GF-D8 (cell line): Measurements from ENCODE around the gene RETN.
A peak's percentile ranks its signal among the peaks of the same experiment; 100 is the strongest.

ENCODE experiments used
- DNase-seq: peaks from one replicate; lab custom pipeline; 2025; lab: John Stamatoyannopoulos, UW

The RETN gene

GRCh38 chr19:7668842-7669241 is at the start of gene RETN:
Gene RETN, plus strand, starts transcription at chr19:7669049. Its CDS starts 278 bp downstream, at chr19:7669327.
- peak; percentile 7 for DNase-seq

GRCh38 chr19:7619671-7620441 is 49.0 kb upstream of the RETN start:
- no peak for DNase-seq

- DNase-seq = no peak
These were observed 48.1 kb upstream of the RETN start for GRCh38 chr19:7620442-7621412.

GRCh38 chr19:7622933-7623685 is 45.7 kb upstream of the RETN start:
- no peak for DNase-seq

GRCh38 chr19:7623725-7624603 is 44.9 kb upstream of the RETN start:
- no peak for DNase-seq

GRCh38 chr19:7624810-7625209 is 44.0 kb upstream of the RETN start:
- no peak for DNase-seq

- DNase-seq = no peak
These were observed 43.0 kb upstream of the RETN start for GRCh38 chr19:7625763-7626372.

GRCh38 chr19:7627166-7627565 is 41.7 kb upstream of the RETN start:
- no peak for DNase-seq

- no peak for DNase-seq
These were observed 40.1 kb upstream of the RETN start for GRCh38 chr19:7628589-7629311.

GRCh38 chr19:7629347-7630054 is 39.3 kb upstream of the RETN start, which contains the start of the genes PET100 and XAB2:
Gene PET100, plus strand, starts transcription at chr19:7629793. Its CDS starts 41 bp downstream, at chr19:7629834.
Gene XAB2, minus strand, starts transcription at chr19:7629545. Its CDS starts 18 bp downstream, at chr19:7629527.
- DNase-seq = peak; percentile 97

GRCh38 chr19:7631577-7631976 is 37.3 kb upstream of the RETN start:
- DNase-seq = no peak

- DNase-seq = no peak
These were observed 36.3 kb upstream of the RETN start for GRCh38 chr19:7632340-7633203.

- DNase-seq = no peak
These were observed 35.2 kb upstream of the RETN start, which contains the start of gene PCP2 for GRCh38 chr19:7633698-7634097. Gene PCP2, minus strand, starts transcription at chr19:7633719. Its CDS starts 262 bp downstream, at chr19:7633457.

GRCh38 chr19:7635670-7636069 is 33.2 kb upstream of the RETN start:
- DNase-seq = no peak

GRCh38 chr19:7636317-7636690 is 32.5 kb upstream of the RETN start:
- no peak for DNase-seq

GRCh38 chr19:7636691-7637373 is 32.0 kb upstream of the RETN start, which contains the start of gene STXBP2:
Gene STXBP2, plus strand, starts transcription at chr19:7637110. Its CDS starts 40 bp downstream, at chr19:7637150.
- peak; percentile 14 for DNase-seq
